ENCODE results near the gene TMEM187. TPM values are rescaled to one million over a fixed set of nuclear protein-coding genes. Genes with fewer than 3 reads are reported as not detected.

TMEM187 gene
- total RNA-seq, 2 donors from 2014 or later, result 4.8 to 8.1 TPM

DNA sequence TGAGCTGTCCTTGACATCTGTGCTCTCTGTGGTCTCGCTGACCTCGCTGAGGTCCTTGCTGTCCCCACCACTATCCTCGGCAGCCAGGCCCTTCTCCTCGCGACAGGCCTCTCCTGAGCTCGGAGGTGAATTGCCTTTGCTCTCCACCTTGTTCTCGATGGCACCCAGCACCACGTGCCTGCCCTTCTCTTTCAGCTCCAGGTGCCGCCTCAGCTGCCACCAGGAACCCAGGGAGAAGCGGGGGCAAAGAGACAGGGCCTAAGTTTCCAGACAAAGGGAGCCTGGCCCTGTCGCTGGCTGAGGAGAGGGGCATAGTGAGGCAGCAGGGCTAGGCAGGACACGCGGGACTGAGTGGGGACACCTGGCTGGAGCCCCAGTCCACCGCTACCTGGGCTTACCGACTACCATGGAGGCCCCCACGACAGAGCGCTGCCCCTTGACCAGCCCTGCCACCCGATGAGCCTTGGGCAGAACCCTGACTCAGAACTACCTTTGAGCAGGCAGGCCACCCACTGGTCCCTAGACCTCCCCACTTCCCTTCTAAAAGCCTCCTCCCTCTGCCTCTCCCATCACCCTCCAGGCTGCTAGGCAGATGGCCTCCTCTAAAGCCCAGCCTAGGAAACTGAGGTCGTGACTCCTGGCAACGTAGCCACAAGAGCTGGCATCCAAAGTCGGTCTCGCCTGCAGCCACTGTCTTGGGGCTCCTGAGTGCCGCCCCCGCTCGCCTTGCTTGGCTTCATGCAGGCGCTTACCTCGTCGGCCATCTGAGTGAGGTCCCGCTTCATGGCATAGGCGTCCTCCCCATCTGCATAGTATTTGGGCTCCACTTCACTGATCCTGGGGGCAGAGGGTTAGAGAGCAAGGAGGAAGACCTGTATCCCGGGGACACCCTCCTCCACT lies 42.3 kb upstream of the TMEM187 start:
- Histone ChIP-seq H3K27me3 (ENCODE audit: control insufficient read depth, insufficient read depth, low read length, poor library complexity, severe bottlenecking) (no peaks in the 10 kb centered on the region), H3K36me3 (ENCODE audit: control insufficient read depth, insufficient read depth, low read length) (peaks cover 8% of the 10 kb centered on the region), H3K9me3 (ENCODE audit: control insufficient read depth, low read length) (no peaks in the 10 kb centered on the region), H3K4me1 (ENCODE audit: control insufficient read depth, insufficient read depth, low read length) (no peaks in the 10 kb centered on the region), H3K27ac (ENCODE audit: low read depth, low read length) (no peak overlapping the region), H3K9ac (ENCODE audit: extremely low read depth, low read length, poor library complexity, severe bottlenecking) (no peak overlapping the region), H3K4me3 (ENCODE audit: low read length) (no peak overlapping the region)
- Mint-ChIP-seq H3K9me3 (peaks cover 66% of the 10 kb centered on the region), H3K4me3 (no peak overlapping the region), H3K27ac (no peak overlapping the region), H3K36me3 (ENCODE audit: low read depth) (peaks cover 14% of the 10 kb centered on the region), H3K27me3 (ENCODE audit: insufficient read depth) (no peaks in the 10 kb centered on the region), H3K4me1 (peaks cover 7% of the 10 kb centered on the region)
- 94 to 98% methylated on average over 11 to 31 of the region's 31 CpGs for WGBS, 2 experiments (ENCODE audit: insufficient coverage in 1 of 2, insufficient read length in 1 of 2)
- no peak for TF ChIP-seq CTCF (conservative IDR thresholded peaks at IDR 0.05)
- no peak for DNase-seq

DNA sequence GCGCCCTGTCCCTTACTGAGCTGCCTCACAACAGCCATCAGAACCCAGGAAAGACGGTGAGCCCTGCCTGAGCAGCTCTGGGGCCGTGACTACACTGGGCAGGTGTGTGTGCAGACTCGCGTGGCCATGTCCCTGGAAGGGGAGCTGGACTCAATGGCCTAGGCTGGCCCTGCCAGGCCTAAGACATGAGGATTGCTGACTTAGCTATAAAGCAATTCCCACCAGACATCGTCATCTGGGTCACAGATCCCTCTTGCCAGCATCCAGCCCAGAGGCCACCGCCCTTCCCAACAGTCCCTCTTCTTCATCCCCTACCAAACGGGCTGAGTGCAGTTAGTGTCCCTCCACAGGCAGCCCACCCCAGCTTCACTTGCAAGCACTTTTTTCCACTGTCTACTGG lies 41.4 kb upstream of the TMEM187 start:
- Mint-ChIP-seq H3K36me3 (ENCODE audit: low read depth) (peaks cover 14% of the 10 kb centered on the region), H3K27me3 (ENCODE audit: insufficient read depth) (no peaks in the 10 kb centered on the region), H3K27ac (no peak overlapping the region), H3K4me3 (no peak overlapping the region), H3K4me1 (peaks cover 7% of the 10 kb centered on the region), H3K9me3 (peaks cover 69% of the 10 kb centered on the region)
- Histone ChIP-seq H3K9ac (ENCODE audit: extremely low read depth, low read length, poor library complexity, severe bottlenecking) (no peak overlapping the region), H3K4me3 (ENCODE audit: low read length) (no peak overlapping the region), H3K36me3 (ENCODE audit: control insufficient read depth, insufficient read depth, low read length) (peaks cover 8% of the 10 kb centered on the region), H3K27me3 (ENCODE audit: control insufficient read depth, insufficient read depth, low read length, poor library complexity, severe bottlenecking) (no peaks in the 10 kb centered on the region), H3K27ac (ENCODE audit: low read depth, low read length) (no peak overlapping the region), H3K4me1 (ENCODE audit: control insufficient read depth, insufficient read depth, low read length) (no peaks in the 10 kb centered on the region), H3K9me3 (ENCODE audit: control insufficient read depth, low read length) (no peaks in the 10 kb centered on the region)
- no peak for TF ChIP-seq CTCF (conservative IDR thresholded peaks at IDR 0.05)
- no peak for DNase-seq
- 88 to 100% methylated on average over 2 to 8 of the region's 8 CpGs for WGBS, 2 experiments (ENCODE audit: insufficient coverage in 1 of 2, insufficient read length in 1 of 2)

GRCh38 chrX:153931748-153932147 lies 40.8 kb upstream of the TMEM187 start:
- Mint-ChIP-seq H3K27ac (no peak overlapping the region), H3K27me3 (ENCODE audit: insufficient read depth) (peaks cover 1% of the 10 kb centered on the region), H3K4me3 (no peak overlapping the region), H3K9me3 (peaks cover 72% of the 10 kb centered on the region), H3K36me3 (ENCODE audit: low read depth) (peaks cover 15% of the 10 kb centered on the region), H3K4me1 (peaks cover 7% of the 10 kb centered on the region)
- Histone ChIP-seq H3K27ac (ENCODE audit: low read depth, low read length) (no peak overlapping the region), H3K27me3 (ENCODE audit: control insufficient read depth, insufficient read depth, low read length, poor library complexity, severe bottlenecking) (no peaks in the 10 kb centered on the region), H3K4me1 (ENCODE audit: control insufficient read depth, insufficient read depth, low read length) (no peaks in the 10 kb centered on the region), H3K36me3 (ENCODE audit: control insufficient read depth, insufficient read depth, low read length) (peaks cover 8% of the 10 kb centered on the region), H3K9me3 (ENCODE audit: control insufficient read depth, low read length) (no peaks in the 10 kb centered on the region), H3K9ac (ENCODE audit: extremely low read depth, low read length, poor library complexity, severe bottlenecking) (no peak overlapping the region), H3K4me3 (ENCODE audit: low read length) (no peak overlapping the region)
- no peak for TF ChIP-seq CTCF (conservative IDR thresholded peaks at IDR 0.05)
- DNase-seq, result no peak
- 97% methylated on average over 5 to 11 of the region's 13 CpGs for WGBS, 2 experiments (ENCODE audit: insufficient coverage in 1 of 2, insufficient read length in 1 of 2)
